Measurements from ENCODE around the gene CLEC20A.

Gene CLEC20A

GRCh38 chr1:178500091-178500770 lies 3.5 kb upstream of the CLEC20A start:
- peak; percentile 12 for DNase-seq (ENCODE audit: low read depth, low spot score)

- DNase-seq (ENCODE audit: low read depth, low spot score): no peak
Measured at GRCh38 chr1:178498896-178499675, 2.3 kb upstream of the CLEC20A start.

DNA sequence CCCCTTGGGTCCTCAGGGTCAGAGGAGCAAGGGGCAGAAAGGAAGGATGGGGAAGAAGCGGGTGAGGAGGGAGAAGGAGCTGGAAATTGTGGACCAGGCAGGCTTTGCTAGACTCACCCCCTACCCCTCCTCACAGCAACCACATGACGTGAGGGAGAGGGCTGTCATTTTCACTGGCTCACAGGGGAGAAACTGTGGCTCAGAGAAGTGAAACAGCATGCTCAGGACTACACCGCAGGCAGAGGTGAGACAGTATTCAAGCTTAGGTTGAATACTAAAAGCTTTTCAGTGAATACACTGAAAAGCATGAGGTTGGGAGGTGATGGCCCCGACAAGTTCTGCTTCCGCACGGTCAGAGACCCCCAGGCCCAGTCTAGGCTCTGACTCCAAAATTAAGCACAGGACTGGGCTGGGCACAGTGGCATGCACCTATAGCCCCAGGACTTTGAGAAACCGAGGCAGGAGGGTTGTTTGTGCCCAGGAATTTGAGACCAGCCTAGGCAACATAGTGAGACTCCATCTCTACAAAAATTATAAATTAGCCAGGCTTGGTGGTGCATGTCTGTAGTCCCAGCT lies 1.2 kb upstream of the CLEC20A start:
- no peak for DNase-seq (ENCODE audit: low read depth, low spot score)

DNA sequence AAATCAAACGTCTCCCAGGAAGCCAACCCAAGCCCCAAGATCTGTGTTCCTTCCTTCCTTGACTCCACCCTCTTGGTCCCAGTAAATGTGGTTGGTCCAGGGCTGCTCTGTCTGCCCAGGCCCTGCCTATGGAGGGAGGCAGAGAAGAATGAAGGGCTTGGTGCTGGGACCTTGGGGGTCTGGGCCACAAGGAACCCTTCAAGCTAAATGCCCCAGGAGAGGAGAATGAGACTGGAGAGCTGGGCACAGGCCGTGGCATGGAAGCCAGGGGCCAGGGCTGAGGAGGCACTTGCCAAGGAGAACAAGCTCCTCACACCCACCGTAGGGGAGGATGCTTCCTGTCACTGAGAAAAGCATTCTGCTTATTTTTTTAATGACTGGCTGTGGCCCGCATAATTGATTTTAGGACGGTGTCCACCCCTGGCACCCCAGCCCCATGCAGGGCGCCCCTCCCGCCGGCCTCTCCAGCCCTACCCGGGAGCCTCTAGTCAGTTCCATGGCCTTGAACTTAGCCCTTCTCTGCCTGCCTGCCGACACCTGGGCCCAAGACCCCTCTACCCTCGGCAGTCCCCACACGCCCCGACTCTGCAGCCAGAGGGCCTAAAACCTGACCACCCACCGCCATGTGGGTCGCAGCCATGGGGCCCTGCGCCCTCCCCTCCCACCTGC lies 889 bp downstream of the CLEC20A start:
- no peak for DNase-seq (ENCODE audit: low read depth, low spot score)

GRCh38 chr1:178495158-178495557 lies 1.6 kb downstream of the CLEC20A start:
- no peak for DNase-seq (ENCODE audit: low read depth, low spot score)

DNA sequence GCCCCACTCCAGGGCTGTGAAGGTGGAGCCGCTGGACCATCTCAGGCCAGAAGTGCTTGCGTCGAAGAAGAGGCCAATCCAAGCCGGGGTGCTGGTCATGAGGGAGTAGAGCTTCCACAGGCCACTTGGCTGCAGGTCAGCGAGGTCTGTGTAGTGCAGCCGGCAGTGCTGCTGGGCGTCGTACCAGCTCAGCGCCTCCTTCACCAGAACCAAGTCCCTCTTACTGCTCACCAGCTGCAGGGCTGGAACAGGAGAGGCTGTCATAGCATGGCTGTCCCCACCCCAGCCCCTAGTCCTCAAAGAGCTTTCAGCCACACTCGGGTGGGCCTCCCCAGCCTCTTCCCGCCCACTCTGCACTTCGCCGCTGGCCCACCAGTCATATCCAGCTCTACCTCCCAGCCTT lies 2.2 kb downstream of the CLEC20A start:
- no peak for DNase-seq (ENCODE audit: low read depth, low spot score)

GRCh38 chr1:178493301-178493741 lies 3.4 kb downstream of the CLEC20A start:
- DNase-seq (ENCODE audit: low read depth, low spot score): no peak

GRCh38 chr1:178492341-178492740 lies 4.4 kb downstream of the CLEC20A start:
- DNase-seq (ENCODE audit: low read depth, low spot score): no peak

DNA sequence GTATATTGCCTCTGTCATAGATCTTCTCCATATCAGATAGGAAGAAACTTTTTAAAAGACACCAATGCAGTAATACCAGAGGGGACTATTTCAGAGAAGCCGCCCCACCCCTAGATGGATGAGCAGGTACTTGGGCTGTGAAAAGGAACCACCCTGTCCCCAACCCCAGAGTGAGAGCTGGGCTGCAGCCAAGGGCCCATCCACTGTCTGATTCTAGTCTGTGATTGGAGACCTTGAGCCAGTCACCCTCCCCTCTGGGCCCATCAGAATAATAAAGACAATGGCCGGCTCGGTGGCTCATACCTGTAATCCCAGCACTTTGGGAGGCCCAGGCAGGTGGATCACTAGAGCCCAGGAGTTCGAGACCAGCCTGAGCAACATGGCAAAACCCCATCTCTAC lies 5.0 kb downstream of the CLEC20A start:
- no peak for DNase-seq (ENCODE audit: low read depth, low spot score)

DNA sequence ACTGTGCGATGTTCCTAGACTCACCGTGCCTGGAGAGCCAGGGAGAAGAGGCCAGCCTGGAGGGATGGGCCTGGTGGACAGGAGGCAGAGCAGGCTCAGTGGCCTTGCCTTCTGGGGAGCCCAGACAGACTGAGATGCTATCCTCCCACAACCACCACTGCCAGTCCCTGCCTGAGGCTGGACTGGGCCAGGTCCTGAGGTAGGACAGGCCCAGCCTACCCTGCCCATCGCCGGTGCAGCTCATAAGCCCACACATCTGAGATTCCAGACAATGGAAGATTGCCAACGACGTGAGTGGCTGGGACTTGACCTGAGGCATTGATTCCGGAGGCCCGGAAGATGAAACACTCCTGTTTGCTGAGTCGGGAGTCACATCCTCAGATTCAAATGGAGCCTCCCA lies 5.8 kb downstream of the CLEC20A start:
- DNase-seq (ENCODE audit: low read depth, low spot score): no peak

DNA sequence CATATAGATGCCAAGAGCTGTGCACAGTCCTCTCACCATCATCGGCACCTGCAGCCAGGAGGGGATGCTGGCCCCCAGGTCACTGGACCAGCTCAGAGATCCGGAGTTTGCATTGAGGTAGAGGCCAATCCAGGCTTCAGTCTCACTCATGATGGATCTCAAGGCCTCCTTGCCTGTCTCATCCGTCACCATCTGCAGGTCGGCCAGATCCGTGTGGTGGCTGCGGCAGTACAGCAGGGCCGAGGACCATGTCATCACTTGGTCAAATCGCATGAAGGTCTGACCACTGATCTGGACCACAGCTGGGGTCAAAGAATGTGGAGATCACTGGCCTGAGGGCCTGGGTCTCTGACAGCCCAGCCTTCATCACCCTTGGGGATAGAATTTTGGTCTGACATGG lies 6.6 kb downstream of the CLEC20A start:
- DNase-seq (ENCODE audit: low read depth, low spot score): no peak

GRCh38 chr1:178489399-178489798 lies 7.4 kb downstream of the CLEC20A start:
- no peak for DNase-seq (ENCODE audit: low read depth, low spot score)

GRCh38 chr1:178488393-178488792 lies 8.4 kb downstream of the CLEC20A start:
- no peak for DNase-seq (ENCODE audit: low read depth, low spot score)

- no peak for DNase-seq (ENCODE audit: low read depth, low spot score)
Measured at GRCh38 chr1:178487070-178487615, 9.6 kb downstream of the CLEC20A start.

- DNase-seq (ENCODE audit: low read depth, low spot score): no peak
Measured at GRCh38 chr1:178486100-178487069, 10.4 kb downstream of the CLEC20A start.

DNA sequence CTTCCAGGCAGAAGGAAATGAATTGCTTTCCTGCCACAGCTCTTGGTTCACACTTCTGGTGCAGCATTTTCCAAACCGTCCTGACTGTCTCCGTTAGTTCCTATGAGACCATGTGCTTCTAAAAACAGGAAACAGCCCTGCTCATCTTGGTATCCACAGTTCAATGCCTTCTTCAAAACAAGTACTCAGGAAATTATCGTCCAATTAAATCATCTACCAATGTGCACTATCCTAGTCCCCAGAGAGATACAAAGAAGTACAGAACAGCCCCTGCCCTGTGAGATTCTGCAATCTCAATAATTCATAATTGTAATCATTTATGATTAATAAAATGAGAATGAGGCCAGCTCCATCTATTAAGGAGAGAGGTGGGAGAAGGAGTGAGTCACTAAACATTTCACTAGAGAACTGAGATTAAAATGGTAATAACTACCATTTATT lies 11.2 kb downstream of the CLEC20A start:
- DNase-seq (ENCODE audit: low read depth, low spot score): no peak

DNA sequence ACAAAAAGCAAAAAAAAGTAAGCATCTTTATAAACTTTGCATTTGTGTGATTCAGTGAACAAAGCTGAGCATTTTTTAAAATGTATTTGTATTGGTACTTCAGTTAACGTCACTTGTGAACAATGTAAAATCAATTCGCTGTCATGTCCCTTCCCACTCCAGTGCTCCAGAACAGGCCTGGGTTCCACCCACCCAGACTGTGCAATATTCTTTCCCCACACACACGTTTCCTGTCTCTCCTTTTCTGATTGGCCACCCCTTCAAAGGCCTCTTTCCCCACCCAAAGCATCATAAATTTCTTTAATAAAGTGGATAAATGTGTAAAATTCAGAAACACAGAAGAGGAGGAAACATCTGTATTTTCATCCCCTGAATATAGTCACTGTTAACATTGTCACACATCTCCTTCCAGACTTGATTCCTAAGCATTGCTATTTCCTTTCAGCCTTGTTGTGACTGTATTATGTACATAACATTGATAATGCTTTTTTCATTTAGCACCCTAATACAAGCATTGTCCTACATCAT lies 12.0 kb downstream of the CLEC20A start:
- DNase-seq (ENCODE audit: low read depth, low spot score): no peak

- no peak for DNase-seq (ENCODE audit: low read depth, low spot score)
Measured at GRCh38 chr1:178483251-178483957, 13.4 kb downstream of the CLEC20A start.

GRCh38 chr1:178477841-178478240 lies 18.9 kb downstream of the CLEC20A start:
- DNase-seq (ENCODE audit: low read depth, low spot score): no peak

GRCh38 chr1:178477373-178477772 lies 19.4 kb downstream of the CLEC20A start:
- no peak for DNase-seq (ENCODE audit: low read depth, low spot score)
